Upper lobe of left lung (tissue), 6 donors: ENCODE measurements around the gene PRAC2. TPM values are rescaled to one million over a fixed set of nuclear protein-coding genes. Genes with fewer than 3 reads are reported as not detected.

ENCODE experiments used
- ATAC-seq, 2 donors: fragments of 200-7000 bp; cut with Tn5 transposase; one replicate each; pipeline ENCODE4 v1.9.1; 2022; ENCODE audit warnings: mild to moderate bottlenecking in 2 of 2, moderate library complexity in 2 of 2; ENCODE audit not compliant: low FRiP score in 2 of 2
- DNase-seq, 2 donors: peaks; one replicate each; pipeline ENCODE4 v3.0.0-alpha.2; 2019 to 2020
- H3K27ac ChIP-seq, 4 donors: fragments of 200-600 bp; sonication (generic); one replicate each; pipeline ENCODE4 v1.5.1; 2016 to 2019
- H3K27me3 ChIP-seq, 4 donors: fragments of 200-600 bp; sonication (generic); one replicate each; pipeline ENCODE4 v1.5.1; 2017 to 2019
- H3K36me3 ChIP-seq, 4 donors: fragments of 200-600 bp; sonication (generic); one replicate each; pipeline ENCODE4 v1.5.1; 2016 to 2019
- H3K4me1 ChIP-seq, 4 donors: fragments of 200-600 bp; sonication (generic); one replicate each; pipeline ENCODE4 v1.5.1; 2018 to 2019
- H3K4me3 ChIP-seq, 4 donors: fragments of 200-600 bp; sonication (generic); one replicate each; pipeline ENCODE4 v1.5.1; 2017 to 2019; ENCODE audit warnings: mild to moderate bottlenecking in 2 of 4, moderate library complexity in 1 of 4
- H3K9me3 ChIP-seq, 4 donors: fragments of 200-600 bp; sonication (generic); one replicate each; pipeline ENCODE4 v1.5.1; 2018 to 2019
- CTCF ChIP-seq, 6 experiments: fragments of 450-650 bp in 4 of 6; fragments of 200-600 bp in 2 of 6; sonication (generic) in 2 of 6; IDR thresholded peaks; one replicate each; pipeline ENCODE4 v1.5.1; 2016 to 2019; ENCODE audit warnings: antibody characterized with exemption in 6 of 6
- EP300 ChIP-seq, 4 donors: sonication (generic); formaldehyde crosslinking; IDR thresholded peaks; one replicate each; pipeline ENCODE4 v1.5.1; 2017; ENCODE audit warnings: antibody characterized with exemption in 4 of 4, control low read depth in 2 of 4
- POLR2A ChIP-seq, 4 donors: fragments of 450-650 bp; IDR thresholded peaks; one replicate each; pipeline ENCODE4 v1.5.1; 2016 to 2017; ENCODE audit warnings: antibody characterized with exemption in 4 of 4, mild to moderate bottlenecking in 2 of 4
- POLR2AphosphoS5 ChIP-seq, 2 donors: sonication (generic); formaldehyde crosslinking; IDR thresholded peaks; one replicate each; pipeline ENCODE4 v1.5.1; 2017; ENCODE audit warnings: antibody characterized with exemption in 2 of 2
- WGBS, 2 donors: methylation state at CpG; one replicate each; pipeline ENCODE4 v1.1.5; 2017 to 2018; 5-methylcytosine and 5-hydroxymethylcytosine counted together
- total RNA-seq, 6 donors: library from RNA; depleted of rRNA in 4 of 6; stranded (reverse); fragments of >200 nt in 4 of 6; gene quantifications; one replicate each; pipeline versions ENCODE4 v1.1.0 to v1.2.1, GENCODE V29; 2016 to 2021
- donor health status: DM: no; HTN: no; CAD: no; lungs with moderate emphysema.
- donor health status: DM: no; HTN: yes; CAD: no; lungs with severe emphysema.

Gene PRAC2
- total RNA-seq, 6 donors from 2014 or later = not detected

- peaks cover 0 to 25% (median 8%) of the 10 kb centered on the region in 4 donors for H3K4me1 ChIP-seq
- TF ChIP-seq CTCF (IDR thresholded peaks at IDR 0.05) = no peak
- TF ChIP-seq EP300 (IDR thresholded peaks at IDR 0.05) = no peak
- TF ChIP-seq POLR2A (IDR thresholded peaks at IDR 0.05) = no peak
- TF ChIP-seq POLR2AphosphoS5 (IDR thresholded peaks at IDR 0.05) = no peak
- H3K27ac ChIP-seq = no peak overlapping the region
- 7 to 10% methylated on average over 13 of the region's 13 CpGs for WGBS, 2 donors
- H3K36me3 ChIP-seq = no peaks in the 10 kb centered on the region
- ATAC-seq = peak in 1 of 2 donors; percentile 43
- H3K4me3 ChIP-seq = no peak overlapping the region
- no peak for DNase-seq
- H3K9me3 ChIP-seq = no peaks in the 10 kb centered on the region
- peaks cover 3 to 91% (median 61%) of the 10 kb centered on the region in 4 donors for H3K27me3 ChIP-seq
Measured at GRCh38 chr17:48751733-48752398, 28.9 kb downstream of the PRAC2 start.

GRCh38 chr17:48752399-48753288 is 29.7 kb downstream of the PRAC2 start:
- H3K4me1 ChIP-seq = peaks cover 0 to 19% (median 8%) of the 10 kb centered on the region in 4 donors
- H3K27ac ChIP-seq = no peak overlapping the region
- no peaks in the 10 kb centered on the region for H3K9me3 ChIP-seq
- TF ChIP-seq EP300 (IDR thresholded peaks at IDR 0.05) (no peak), CTCF (IDR thresholded peaks at IDR 0.05) (no peak), POLR2AphosphoS5 (IDR thresholded peaks at IDR 0.05) (no peak), POLR2A (IDR thresholded peaks at IDR 0.05) (no peak)
- no peak overlapping the region for H3K4me3 ChIP-seq
- H3K27me3 ChIP-seq = peaks cover 1 to 83% (median 54%) of the 10 kb centered on the region in 4 donors
- WGBS, 2 donors = 6 to 10% methylated on average over 32 to 34 of the region's 43 CpGs
- DNase-seq (peak in 1 of 2 donors; percentile 46), ATAC-seq (no peak)
- no peaks in the 10 kb centered on the region for H3K36me3 ChIP-seq

GRCh38 chr17:48753794-48754499 is 31.0 kb downstream of the PRAC2 start:
- Histone ChIP-seq H3K27me3 (peaks cover 1 to 70% (median 47%) of the 10 kb centered on the region in 4 donors), H3K9me3 (no peaks in the 10 kb centered on the region), H3K27ac (no peak overlapping the region), H3K4me3 (no peak overlapping the region), H3K36me3 (no peaks in the 10 kb centered on the region), H3K4me1 (peaks cover 0 to 15% (median 8%) of the 10 kb centered on the region in 4 donors)
- no peak for ATAC-seq
- no peak for TF ChIP-seq EP300 (IDR thresholded peaks at IDR 0.05)
- no peak for TF ChIP-seq POLR2AphosphoS5 (IDR thresholded peaks at IDR 0.05)
- TF ChIP-seq POLR2A (IDR thresholded peaks at IDR 0.05) = no peak
- no peak for TF ChIP-seq CTCF (IDR thresholded peaks at IDR 0.05)
- DNase-seq = no peak
- 15% methylated on average over 4 to 22 of the region's 22 CpGs for WGBS, 2 donors

- no peak for TF ChIP-seq CTCF (IDR thresholded peaks at IDR 0.05)
- TF ChIP-seq POLR2AphosphoS5 (IDR thresholded peaks at IDR 0.05) = no peak
- TF ChIP-seq POLR2A (IDR thresholded peaks at IDR 0.05) = no peak
- no peak for TF ChIP-seq EP300 (IDR thresholded peaks at IDR 0.05)
- Histone ChIP-seq H3K27me3 (peaks cover 1 to 63% (median 43%) of the 10 kb centered on the region in 4 donors), H3K27ac (no peak overlapping the region), H3K4me3 (no peak overlapping the region), H3K4me1 (peaks cover 0 to 15% (median 8%) of the 10 kb centered on the region in 4 donors), H3K36me3 (no peaks in the 10 kb centered on the region), H3K9me3 (no peaks in the 10 kb centered on the region)
- peak in 1 of 2 donors; percentile 70 for DNase-seq
- WGBS, 2 donors = 12% methylated on average over 13 to 51 of the region's 52 CpGs
- ATAC-seq = no peak
Measured at GRCh38 chr17:48754500-48755261, 31.7 kb downstream of the PRAC2 start.
